ENCODE results near the gene MAPKAPK2. TPM values are rescaled to one million over a fixed set of nuclear protein-coding genes. Genes with fewer than 3 reads are reported as not detected.

MAPKAPK2 gene
- total RNA-seq, 1 experiment from 2014 or later = 51.1 TPM

- no peak overlapping the region for H3K4me2 ChIP-seq (ENCODE audit: low read length)
- no TSS peak for BruUV-seq (replicated peaks)
- CTCF ChIA-PET = no interaction called here
- no peak overlapping the region for H2AFZ ChIP-seq (ENCODE audit: low read depth, low read length, poor library complexity, severe bottlenecking)
- H3K9me3 ChIP-seq (ENCODE audit: control insufficient read depth in 1 of 2, insufficient read depth in 1 of 2, low read depth in 1 of 2, low read length in 2 of 2) = no peaks in the 10 kb centered on the region
- peaks cover 86% of the 10 kb centered on the region for H3K79me2 ChIP-seq (ENCODE audit: insufficient read depth, low read length)
- no peak for DNase-seq (ENCODE audit: low read depth, low spot score)
- no peak overlapping the region for H3K9ac ChIP-seq (ENCODE audit: low read length)
- no peaks in the 10 kb centered on the region for H3K9me2 ChIP-seq (ENCODE audit: insufficient read depth)
- no peak overlapping the region for H3K4me3 ChIP-seq (replicated peaks in 1 of 2; ENCODE audit: low read depth in 1 of 2, low read length in 2 of 2)
- no peaks in the 10 kb centered on the region for H3K36me3 ChIP-seq (ENCODE audit: control insufficient read depth in 1 of 2, insufficient read depth in 2 of 2, low read length in 2 of 2)
- H3K4me1 ChIP-seq (ENCODE audit: control insufficient read depth in 1 of 2, insufficient read depth in 2 of 2, low read length in 2 of 2) = peaks cover 2 to 21% of the 10 kb centered on the region in 2 experiments; a peak in 2 of 4 replicates
- intact Hi-C loops (cut with micrococcal nuclease) = no loop called here
- no peaks in the 10 kb centered on the region for H4K20me1 ChIP-seq (ENCODE audit: insufficient read depth)
- no peak for TF ChIP-seq SP1 (IDR thresholded peaks at IDR 0.05; ENCODE audit: low read depth)
- no peak for TF ChIP-seq JUND (IDR thresholded peaks at IDR 0.05)
- no peak for TF ChIP-seq MAX (IDR thresholded peaks at IDR 0.05)
- no peak for TF ChIP-seq SIN3A (IDR thresholded peaks at IDR 0.05; ENCODE audit: low read depth)
- TF ChIP-seq REST (IDR thresholded peaks at IDR 0.05; ENCODE audit: low read depth) = no peak
- no peak for TF ChIP-seq YY1 (IDR thresholded peaks at IDR 0.05; ENCODE audit: extremely low read depth, insufficient replicate concordance, low read depth, low read length)
- no peak for TF ChIP-seq POLR2A (IDR thresholded peaks at IDR 0.05; ENCODE audit: borderline replicate concordance, extremely low read depth, insufficient read depth, insufficient read length)
- TF ChIP-seq EGR1 (IDR thresholded peaks at IDR 0.05; ENCODE audit: low read depth) = no peak
- TF ChIP-seq SRF (IDR thresholded peaks at IDR 0.05; ENCODE audit: low read depth) = no peak
- TF ChIP-seq TCF7L2 (IDR thresholded peaks at IDR 0.05; ENCODE audit: borderline replicate concordance, extremely low read depth, insufficient read depth, insufficient read length) = no peak
- TF ChIP-seq ZFX (IDR thresholded peaks at IDR 0.05) = no peak
- no peak for TF ChIP-seq CBX3 (IDR thresholded peaks at IDR 0.05; ENCODE audit: low read depth)
- no peak for TF ChIP-seq EZH2 (IDR thresholded peaks at IDR 0.05)
- no peak for TF ChIP-seq ZBTB33 (IDR thresholded peaks at IDR 0.05; ENCODE audit: extremely low read depth, insufficient replicate concordance, low read length)
- no peak for TF ChIP-seq FOSL1 (IDR thresholded peaks at IDR 0.05; ENCODE audit: low read depth)
- no peak for TF ChIP-seq POLR2AphosphoS5 (IDR thresholded peaks at IDR 0.05; ENCODE audit: low read depth, low read length)
- TF ChIP-seq ELF1 (IDR thresholded peaks at IDR 0.05; ENCODE audit: borderline replicate concordance, low read depth) = no peak
- RAD21 ChIA-PET (ENCODE audit: low non-redundant PET in 1 of 2, low total read pairs in 2 of 2, uncharacterized antibody in 2 of 2, unreplicated experiment in 2 of 2) = no interaction called here
- no peaks in the 10 kb centered on the region for H3K27me3 ChIP-seq (ENCODE audit: insufficient read depth, low read length)
- POLR2A ChIA-PET = no interaction called here
- ATAC-seq = no peak
- no peak overlapping the region for H3K27ac ChIP-seq (ENCODE audit: low read depth, low read length)
Observed at GRCh38 chr1:206696812-206697585, 12.3 kb downstream of the MAPKAPK2 start.
